ENCODE data around the gene PPIL4. TPM values are rescaled to one million over a fixed set of nuclear protein-coding genes. Genes with fewer than 3 reads are reported as not detected.
A peak's percentile ranks its signal among the peaks of the same experiment; 100 is the strongest.

Gene PPIL4
- total and polyA plus RNA-seq, 2 of the 13 experiments (the other 11 are each of a cell fraction or from before 2014, with no cell fraction given) = 5.5 to 46.0 TPM

- TF ChIP-seq BHLHE40 (IDR thresholded peaks at IDR 0.05; ENCODE audit: low read length) = peak; percentile 92
- TF ChIP-seq ZNF281 (CRISPR knock-in tag; IDR thresholded peaks at IDR 0.05; ENCODE audit: borderline replicate concordance) = no peak; the same call in 1 of the 2 replicates
- 0 out of 2 replicates have a peak, but pooled peaks have one; percentile 86 for TF ChIP-seq ARID2 (CRISPR knock-in tag; IDR thresholded peaks at IDR 0.05; ENCODE audit: borderline replicate concordance)
- TF ChIP-seq ZNF710 (CRISPR knock-in tag; IDR thresholded peaks at IDR 0.05; ENCODE audit: borderline replicate concordance) = peak; percentile 75; the same call in 1 of the 2 replicates
- TF ChIP-seq YY1 (IDR thresholded peaks at IDR 0.05; ENCODE audit: insufficient read depth, insufficient replicate concordance, low read depth, low read length) = peak; percentile 37
- peak; percentile 93 for TF ChIP-seq PAXIP1 (CRISPR knock-in tag; conservative IDR thresholded peaks at IDR 0.05)
- peak; percentile 29 for TF ChIP-seq ZNF333 (CRISPR knock-in tag; IDR thresholded peaks at IDR 0.05; ENCODE audit: borderline replicate concordance)
- TF ChIP-seq ZNF33A (CRISPR knock-in tag; IDR thresholded peaks at IDR 0.05; ENCODE audit: borderline replicate concordance) = no peak
- no peak for TF ChIP-seq REXO4 (CRISPR knock-in tag; IDR thresholded peaks at IDR 0.05; ENCODE audit: borderline replicate concordance)
- no peak for TF ChIP-seq HCFC1 (IDR thresholded peaks at IDR 0.05; ENCODE audit: low read depth, low read length)
- TF ChIP-seq TERF1 (CRISPR knock-in tag; IDR thresholded peaks at IDR 0.05) = no peak
- no peak; the same call in none of the 2 replicates for TF ChIP-seq ZNF3 (CRISPR knock-in tag; IDR thresholded peaks at IDR 0.05)
- peak; percentile 61; the same call in 1 of the 2 replicates for TF ChIP-seq DZIP1 (CRISPR knock-in tag; IDR thresholded peaks at IDR 0.05)
Observed at GRCh38 chr6:149484733-149485700, 60.8 kb downstream of the PPIL4 start, which contains the start of gene ZC3H12D (continued).
